Motor neuron (in vitro differentiated cells): ENCODE measurements around the gene CHAD. TPM values are rescaled to one million over a fixed set of nuclear protein-coding genes. Genes with fewer than 3 reads are reported as not detected.

Source experiments
- ATAC-seq, 8 experiments: fragments of 200-7000 bp; cut with Tn5 transposase; replicated peaks in 6 of 8; 2 replicates each; pipeline ENCODE4 v1.8.0; 2021; ENCODE audit warnings: mild to moderate bottlenecking in 8 of 8, moderate library complexity in 8 of 8
- H3K27ac ChIP-seq, 2 donors: fragments of 250-450 bp; sonication (Bioruptor Pico); 2 replicates each; pipeline ENCODE4 v1.9.0; 2021; ENCODE audit warnings: antibody characterized with exemption in 2 of 2, mild to moderate bottlenecking in 2 of 2, moderate library complexity in 1 of 2
- H3K4me1 ChIP-seq, 2 donors: fragments of 250-450 bp; sonication (Bioruptor Pico); replicated peaks in 1 of 2; 2 replicates each; pipeline ENCODE4 v1.6.1; 2021; ENCODE audit warnings: antibody characterized with exemption in 2 of 2, mild to moderate bottlenecking in 2 of 2, moderate library complexity in 1 of 2
- H3K4me3 ChIP-seq, 5 donors: fragments of 250-450 bp; sonication (Bioruptor Pico); 2 replicates each; pipeline ENCODE4 v1.9.0; 2021; ENCODE audit warnings: antibody characterized with exemption in 5 of 5, mild to moderate bottlenecking in 5 of 5, moderate library complexity in 4 of 5
- WGBS, 10 experiments: fragments of 450-650 bp; shearing (Covaris generic); methylation state at CpG; one replicate each; pipeline ENCODE4 v1.0.0; 2022; 5-methylcytosine and 5-hydroxymethylcytosine counted together
- in situ Hi-C, 9 experiments: fragments of 400-800 bp; cut with MboI; loops; one replicate each; pipeline ENCODE4 v1.15.0; 2021; ENCODE audit warnings: low sequenced_read_pairs in 9 of 9, low pct_unique_long_range_greater_than_20kb in 2 of 9; ENCODE audit not compliant: unreplicated experiment in 9 of 9
- total RNA-seq, 8 experiments: library from RNA; unstranded; fragments of 300-600 nt; gene quantifications; 2 replicates each; pipeline versions ENCODE4 v1.2.3 to v1.2.4, GENCODE V29; 2022

CHAD gene
- total RNA-seq, 8 experiments from 2014 or later: 0.11 to 3.0 (median 0.66) TPM

DNA sequence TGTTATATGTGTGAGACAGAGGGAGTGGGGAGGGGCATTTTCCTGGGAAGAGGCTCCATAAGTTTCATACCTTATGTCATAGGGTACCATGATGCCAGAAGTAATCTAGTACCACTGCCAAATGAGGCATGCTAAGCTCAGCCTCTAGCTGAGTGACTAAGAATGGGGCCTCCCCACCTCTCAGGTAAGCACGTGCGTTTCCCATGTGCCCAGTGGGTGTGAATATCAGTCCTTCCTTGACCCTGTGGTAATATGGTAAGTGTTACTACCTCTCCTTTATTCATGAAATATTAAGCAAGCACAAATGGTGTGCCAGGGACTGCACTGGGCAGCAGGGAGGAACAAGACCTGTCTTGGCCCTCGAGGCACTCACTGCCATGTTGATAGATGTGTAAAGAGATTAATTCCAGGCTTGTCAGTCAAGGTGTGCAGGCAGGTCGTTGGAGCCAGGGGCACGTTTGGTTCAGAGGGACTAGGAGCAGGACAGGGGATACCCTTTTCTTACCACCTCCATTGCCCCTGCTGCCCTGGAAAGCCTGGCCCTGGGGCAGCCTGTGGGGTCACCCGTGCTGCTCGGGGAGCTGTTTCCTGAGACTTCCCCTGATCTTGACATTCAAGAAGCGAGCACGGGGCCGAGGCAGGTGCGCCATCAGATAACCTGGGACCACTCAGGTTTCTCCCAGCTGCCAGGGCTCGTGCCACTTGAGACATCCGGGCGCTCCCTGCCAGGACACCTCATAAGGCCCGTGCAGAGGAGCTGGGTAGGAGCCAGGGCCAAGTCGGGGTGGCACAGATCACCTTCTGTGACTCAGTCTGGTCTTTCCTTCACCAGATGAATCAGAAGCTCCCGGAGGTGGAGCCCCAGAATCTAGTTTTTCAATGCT lies 18.8 kb upstream of the CHAD start:
- WGBS, 10 experiments: 18 to 97% (median 80%) methylated on average over 1 to 6 of the region's 17 CpGs; no CpG with 5 or more reads in 3 of the 10 experiments
- in situ Hi-C loops: no loop called here
- ATAC-seq: no peak

DNA sequence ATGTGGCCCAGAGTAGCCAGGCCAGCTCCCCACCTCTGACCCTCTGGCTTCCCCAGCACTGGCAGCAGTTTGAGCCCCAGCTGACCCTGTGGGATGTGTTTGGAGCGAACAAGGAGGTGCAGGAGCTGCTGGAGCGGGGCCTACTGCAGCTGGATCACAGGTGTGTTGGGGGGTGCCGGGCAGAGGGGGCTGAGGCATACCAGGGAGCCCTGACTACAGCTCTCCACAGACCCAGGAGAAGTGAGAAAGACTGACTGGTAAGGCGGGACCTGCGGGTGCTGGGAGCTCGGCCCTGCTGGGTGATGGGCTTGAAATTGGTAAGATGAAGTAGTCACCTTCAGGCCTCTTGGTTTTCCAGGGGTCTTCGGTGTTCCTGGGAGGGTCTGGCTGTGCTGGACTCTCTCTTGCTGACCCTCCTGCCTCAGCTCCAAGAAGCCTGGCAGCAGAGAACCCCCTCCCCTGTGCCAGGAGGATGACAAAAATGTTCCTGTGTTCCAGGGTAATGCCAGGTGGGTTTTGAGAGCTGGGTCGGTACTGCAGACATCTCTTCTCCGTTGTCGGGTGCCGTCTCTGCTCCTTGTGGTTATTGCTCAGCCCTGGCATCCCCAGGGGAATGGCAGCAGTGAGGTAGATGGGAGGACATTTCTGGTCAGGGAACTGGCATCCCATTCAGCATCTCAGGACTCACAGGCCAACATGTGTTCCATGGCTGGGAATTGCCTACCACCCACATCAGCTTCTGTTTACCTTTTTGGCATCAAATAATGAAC lies 15.9 kb upstream of the CHAD start:
- peaks cover 3% of the 10 kb centered on the region in 2 donors for H3K4me1 ChIP-seq
- no peak overlapping the region for H3K4me3 ChIP-seq
- WGBS, 10 experiments: 84 to 100% (median 95%) methylated on average over 1 to 5 of the region's 11 CpGs; no CpG with 5 or more reads in 4 of the 10 experiments
- H3K27ac ChIP-seq: no peak overlapping the region
- in situ Hi-C loops: no loop called here
- no peak for ATAC-seq

More for the DNA sequence above, 18.8 kb upstream of the CHAD start:
- H3K4me1 ChIP-seq: peaks cover 0 to 6% of the 10 kb centered on the region in 2 donors
- H3K27ac ChIP-seq: no peak overlapping the region
- H3K4me3 ChIP-seq: no peak overlapping the region

- 50 to 92% (median 89%) methylated on average over 2 to 5 of the region's 5 CpGs; no CpG with 5 or more reads in 2 of the 10 experiments for WGBS, 10 experiments
- Histone ChIP-seq H3K27ac (no peak overlapping the region), H3K4me1 (peaks cover 4 to 6% of the 10 kb centered on the region in 2 donors), H3K4me3 (no peak overlapping the region)
- in situ Hi-C loops: no loop called here
- ATAC-seq: no peak
Observed at GRCh38 chr17:50483266-50483665, 14.6 kb upstream of the CHAD start.

DNA sequence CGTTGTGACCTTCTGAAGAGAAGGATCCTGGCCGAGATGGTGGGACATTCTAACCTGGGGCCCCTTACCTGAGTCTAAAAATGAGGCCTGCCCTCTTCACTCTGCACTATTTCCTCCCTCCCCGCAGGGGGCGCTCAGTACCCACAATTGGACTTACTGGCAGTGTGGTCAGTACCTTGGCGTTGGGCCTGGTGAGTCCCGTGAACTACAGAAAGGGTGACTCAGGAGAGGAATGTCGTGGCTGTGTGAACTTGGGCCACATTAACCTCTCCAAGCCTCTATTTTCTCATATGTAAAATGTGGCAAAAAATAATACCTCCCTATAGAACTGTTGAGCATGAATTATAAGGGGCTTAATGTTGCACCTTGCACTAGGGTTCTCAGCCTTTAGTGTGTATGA lies 13.8 kb upstream of the CHAD start:
- in situ Hi-C loops: no loop called here
- WGBS, 10 experiments: 0 to 29% (median 0%) methylated on average over 1 to 5 of the region's 7 CpGs; no CpG with 5 or more reads in 3 of the 10 experiments

GRCh38 chr17:50482110-50482509 lies 13.4 kb upstream of the CHAD start:
- H3K27ac ChIP-seq: no peak overlapping the region
- in situ Hi-C loops: no loop called here
- 83 to 100% (median 93%) methylated on average over 1 to 13 of the region's 23 CpGs; no CpG with 5 or more reads in 5 of the 10 experiments for WGBS, 10 experiments
- H3K4me1 ChIP-seq: peaks cover 10 to 11% of the 10 kb centered on the region in 2 donors
- no peak for ATAC-seq
- no peak overlapping the region for H3K4me3 ChIP-seq

More for the DNA sequence above, 13.8 kb upstream of the CHAD start:
- H3K27ac ChIP-seq: no peak overlapping the region
- peak; percentile 9 to 51 (median 27) for ATAC-seq
- peaks cover 10 to 11% of the 10 kb centered on the region in 2 donors for H3K4me1 ChIP-seq
- H3K4me3 ChIP-seq: no peak overlapping the region

- no peak for ATAC-seq
- H3K27ac ChIP-seq: no peak overlapping the region
- in situ Hi-C loops: no loop called here
- WGBS, 10 experiments: 25 to 100% (median 88%) methylated on average over 1 to 4 of the region's 4 CpGs; no CpG with 5 or more reads in 2 of the 10 experiments
- no peak overlapping the region for H3K4me3 ChIP-seq
- peaks cover 10 to 11% of the 10 kb centered on the region in 2 donors for H3K4me1 ChIP-seq
Observed at GRCh38 chr17:50481648-50482047, 13.0 kb upstream of the CHAD start.

DNA sequence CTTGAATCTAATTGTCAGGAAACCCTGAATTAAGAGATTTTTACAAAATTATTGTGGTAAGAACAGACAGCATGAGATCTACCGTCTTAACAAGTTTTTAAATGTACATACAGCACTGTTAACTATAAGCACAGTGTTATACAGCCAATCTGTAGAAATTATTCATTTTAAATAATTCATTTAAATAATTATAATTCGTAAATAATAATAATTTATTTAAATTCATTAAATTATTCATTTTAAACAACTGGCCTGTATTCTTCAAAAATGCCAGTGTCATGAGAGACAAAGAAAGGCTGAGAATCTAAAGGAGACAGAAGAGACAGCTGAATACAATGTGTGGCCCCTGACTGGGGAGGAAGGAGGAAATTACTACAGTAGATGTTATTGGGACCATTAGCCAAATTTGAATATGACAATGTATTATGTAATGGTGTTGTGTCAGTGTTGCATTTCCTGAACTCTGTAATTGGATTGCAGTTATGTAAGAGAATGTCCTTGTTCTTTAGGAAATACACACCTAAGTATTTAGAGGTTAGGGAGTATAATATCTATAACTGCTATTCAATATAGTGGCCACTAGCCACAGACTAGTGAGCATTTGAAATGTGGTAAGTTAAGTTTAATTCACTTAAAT lies 12.3 kb upstream of the CHAD start:
- peaks cover 10 to 11% of the 10 kb centered on the region in 2 donors for H3K4me1 ChIP-seq
- no peak for ATAC-seq
- H3K27ac ChIP-seq: no peak overlapping the region
- WGBS, 10 experiments: 0 to 90% (median 68%) methylated on average over 1 to 2 of the region's 2 CpGs
- in situ Hi-C loops: no loop called here
- no peak overlapping the region for H3K4me3 ChIP-seq

DNA sequence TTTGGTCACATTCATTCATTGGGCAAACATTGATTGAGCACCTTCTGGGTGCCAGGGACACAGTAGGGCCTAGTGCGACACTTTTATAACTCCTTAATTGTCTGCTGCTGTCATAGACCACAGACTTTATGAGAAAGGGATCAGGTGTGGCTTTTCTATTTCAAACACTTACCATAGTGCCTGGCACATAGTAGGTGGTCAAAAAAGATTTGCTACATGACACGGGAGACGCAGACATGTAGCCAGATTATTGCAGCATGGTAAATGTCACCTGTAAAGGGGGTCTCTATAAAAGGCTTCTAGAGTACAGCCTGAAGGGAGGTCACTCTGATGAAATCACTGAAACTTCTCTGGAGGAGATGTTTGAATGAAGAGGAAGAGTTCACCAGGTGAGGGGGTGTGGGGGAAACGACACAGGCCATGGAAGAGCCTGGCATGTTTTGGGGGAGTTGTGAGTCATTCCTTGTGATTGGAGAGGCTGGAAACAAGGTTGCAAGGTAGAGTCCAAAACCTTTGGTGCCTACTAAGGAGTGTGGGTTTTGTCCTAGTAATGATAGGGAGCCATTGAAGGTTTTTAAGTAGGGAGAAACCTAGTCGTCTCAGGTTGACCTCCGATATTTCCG lies 11.6 kb upstream of the CHAD start:
- in situ Hi-C loops: no loop called here
- no peak for ATAC-seq
- Histone ChIP-seq H3K4me3 (no peak overlapping the region), H3K4me1 (peaks cover 10 to 11% of the 10 kb centered on the region in 2 donors), H3K27ac (no peak overlapping the region)
- WGBS, 10 experiments: 67 to 93% (median 85%) methylated on average over 1 to 7 of the region's 7 CpGs; no CpG with 5 or more reads in 4 of the 10 experiments

DNA sequence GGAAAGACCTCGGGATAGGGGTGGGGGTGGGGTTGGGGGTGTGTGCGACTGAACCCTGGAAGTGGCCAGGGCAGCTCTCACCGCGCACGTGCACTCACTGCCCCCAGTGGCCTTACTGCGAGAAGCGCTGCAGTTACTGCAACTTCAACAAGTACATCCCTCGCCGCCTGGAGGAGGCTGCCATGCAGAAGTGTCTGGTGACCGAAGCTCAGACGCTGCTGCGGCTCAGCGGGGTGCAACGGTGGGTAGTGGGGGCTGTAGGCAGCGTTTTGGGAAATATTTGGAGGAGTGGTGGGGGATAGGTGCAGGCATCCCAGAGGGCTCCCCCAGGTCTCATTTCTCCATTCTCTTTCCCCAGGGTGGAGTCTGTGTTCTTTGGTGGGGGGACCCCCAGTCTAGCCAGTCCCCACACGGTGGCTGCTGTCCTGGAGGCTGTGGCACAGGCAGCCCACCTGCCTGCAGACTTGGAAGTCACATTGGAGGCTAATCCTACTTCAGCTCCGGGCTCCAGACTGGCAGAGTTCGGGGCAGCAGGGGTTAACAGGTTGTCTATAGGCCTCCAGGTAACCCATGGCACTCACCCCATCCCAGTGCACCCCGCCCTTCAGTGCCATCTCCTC lies 11.0 kb upstream of the CHAD start:
- H3K27ac ChIP-seq: peak overlapping the region in 1 of 2 donors; percentile 87
- ATAC-seq: peak; percentile 26 to 60 (median 31)
- peak overlapping the region; percentile 43 to 64 (median 50) for H3K4me3 ChIP-seq
- in situ Hi-C loops: no loop called here
- WGBS, 10 experiments: 0 to 92% (median 6%) methylated on average over 1 to 6 of the region's 19 CpGs; no CpG with 5 or more reads in 4 of the 10 experiments
- peaks cover 10 to 11% of the 10 kb centered on the region in 2 donors for H3K4me1 ChIP-seq

DNA sequence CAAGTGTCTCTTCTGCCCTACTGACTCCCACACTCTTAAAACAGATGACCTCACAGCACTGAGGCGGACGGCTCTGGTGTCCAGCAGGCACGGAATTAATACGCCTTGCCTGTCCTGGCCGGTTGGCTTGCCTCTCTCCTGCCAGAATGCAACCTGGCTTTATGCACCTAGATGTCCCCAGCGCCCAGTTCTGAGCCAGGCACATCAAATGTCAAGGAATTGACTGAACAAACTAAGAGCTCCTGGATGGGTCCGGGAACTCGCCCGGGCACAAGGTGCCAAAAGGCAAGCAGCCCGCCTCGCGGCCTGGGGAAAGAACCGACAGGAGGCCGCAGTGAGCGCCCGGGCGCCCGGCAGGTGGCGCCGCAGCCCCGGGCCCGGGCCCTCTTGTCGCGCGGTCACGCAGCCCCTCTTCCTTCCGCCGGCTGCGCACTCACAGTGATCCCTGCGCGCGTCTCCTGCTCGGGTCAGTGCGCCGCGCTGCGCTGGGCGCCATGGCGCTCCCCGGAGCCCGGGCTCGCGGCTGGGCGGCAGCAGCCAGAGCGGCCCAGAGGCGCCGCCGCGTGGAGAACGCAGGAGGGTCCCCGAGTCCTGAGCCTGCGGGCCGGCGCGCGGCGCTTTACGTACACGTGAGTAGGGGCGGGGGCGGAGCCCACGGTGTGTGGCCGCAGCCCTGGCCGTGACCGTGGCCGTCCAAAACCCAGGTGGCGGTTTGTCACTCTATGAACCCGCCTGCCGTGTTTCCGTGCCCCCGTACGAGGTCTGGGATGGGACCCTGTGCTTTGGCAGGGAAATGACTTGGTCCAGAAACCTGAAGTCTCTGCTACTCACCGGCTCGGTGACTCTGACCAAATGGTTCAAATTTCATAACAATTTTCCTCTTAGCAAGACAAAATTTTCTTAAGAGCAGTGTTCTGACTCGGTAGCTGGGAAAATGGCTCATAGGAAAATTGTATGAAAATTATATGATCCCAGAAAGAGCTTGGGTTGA lies 10.0 kb upstream of the CHAD start, which contains the start of gene RSAD1:
Gene RSAD1, plus strand, starts transcription at position 470 of the 991 bp plus-strand sequence. Its CDS starts 25 bp downstream, at position 495.
- peak; percentile 76 to 93 (median 90) for ATAC-seq
- Histone ChIP-seq H3K4me3 (peak within 1 kb of the TSS; percentile 43 to 64 (median 50)), H3K27ac (peak within 1 kb of the TSS; percentile 87 to 89), H3K4me1 (peaks cover 10 to 11% of the 10 kb centered on the region in 2 donors)
- WGBS, 10 experiments: 0 to 47% (median 9%) methylated on average over 3 to 12 of the region's 75 CpGs; no CpG with 5 or more reads in 4 of the 10 experiments
- in situ Hi-C loops: no loop called here

- peaks cover 10 to 11% of the 10 kb centered on the region in 2 donors for H3K4me1 ChIP-seq
- WGBS, 10 experiments: 50 to 100% (median 83%) methylated on average over 1 to 3 of the region's 7 CpGs; no CpG with 5 or more reads in 4 of the 10 experiments
- ATAC-seq: no peak
- peak overlapping the region; percentile 43 to 64 (median 50) for H3K4me3 ChIP-seq
- in situ Hi-C loops: no loop called here
- peak overlapping the region; percentile 87 to 89 for H3K27ac ChIP-seq
Observed at GRCh38 chr17:50477976-50478375, 9.3 kb upstream of the CHAD start.
